ENCODE measurements around the gene NUMA1.

Gene NUMA1

DNA sequence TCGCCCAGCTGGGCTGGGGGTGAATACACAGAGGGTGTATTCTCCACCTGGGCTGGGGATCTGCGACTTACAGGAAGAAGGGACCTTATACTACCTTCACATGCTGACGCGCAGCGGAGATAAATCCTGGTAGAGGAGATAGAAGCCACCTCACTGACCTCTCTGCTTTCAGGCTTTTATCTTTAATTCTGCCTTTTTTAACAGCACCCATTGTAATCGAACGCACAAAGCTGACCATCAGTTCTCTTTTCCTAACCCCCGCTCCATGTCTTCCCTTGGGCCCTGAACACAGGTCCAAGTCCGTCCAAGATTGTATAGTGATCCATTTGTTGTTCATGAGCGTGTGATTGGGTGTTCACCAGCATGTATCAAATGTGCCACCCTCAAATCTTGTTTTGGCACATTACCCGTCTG lies 23.4 kb upstream of the NUMA1 start:
- Histone ChIP-seq H3K9me3 (ENCODE audit: control insufficient read depth, insufficient read depth, low read length) (no peaks in the 10 kb centered on the region), H3K4me3 (ENCODE audit: low read length) (peak overlapping the region; percentile 89), H3K4me2 (ENCODE audit: low read length) (peak overlapping the region; percentile 82), H3K27ac (ENCODE audit: low read depth, low read length) (peak overlapping the region; percentile 34), H3K36me3 (ENCODE audit: control insufficient read depth, low read length) (peaks cover 44% of the 10 kb centered on the region), H3K79me2 (ENCODE audit: control insufficient read depth, low read length) (peaks cover 40% of the 10 kb centered on the region), H3K4me1 (ENCODE audit: control insufficient read depth, low read length) (peaks cover 26% of the 10 kb centered on the region), H3K27me3 (ENCODE audit: control insufficient read depth, low read length) (no peaks in the 10 kb centered on the region), H3F3A (ENCODE audit: control insufficient read depth, insufficient read depth) (peaks cover 5% of the 10 kb centered on the region; the same call in 1 of the 2 replicates), H3K9me2 (replicated peaks; ENCODE audit: control insufficient read depth, low read length) (no peaks in the 10 kb centered on the region), H4K20me1 (ENCODE audit: control insufficient read depth, insufficient read depth, low read depth, low read length) (no peaks in the 10 kb centered on the region)
- TF ChIP-seq EZH2phosphoT487 (IDR thresholded peaks at IDR 0.05; ENCODE audit: borderline replicate concordance, low read length) (no peak), CTCF (IDR thresholded peaks at IDR 0.05; ENCODE audit: low read depth, low read length, poor library complexity, severe bottlenecking) (no peak)

DNA sequence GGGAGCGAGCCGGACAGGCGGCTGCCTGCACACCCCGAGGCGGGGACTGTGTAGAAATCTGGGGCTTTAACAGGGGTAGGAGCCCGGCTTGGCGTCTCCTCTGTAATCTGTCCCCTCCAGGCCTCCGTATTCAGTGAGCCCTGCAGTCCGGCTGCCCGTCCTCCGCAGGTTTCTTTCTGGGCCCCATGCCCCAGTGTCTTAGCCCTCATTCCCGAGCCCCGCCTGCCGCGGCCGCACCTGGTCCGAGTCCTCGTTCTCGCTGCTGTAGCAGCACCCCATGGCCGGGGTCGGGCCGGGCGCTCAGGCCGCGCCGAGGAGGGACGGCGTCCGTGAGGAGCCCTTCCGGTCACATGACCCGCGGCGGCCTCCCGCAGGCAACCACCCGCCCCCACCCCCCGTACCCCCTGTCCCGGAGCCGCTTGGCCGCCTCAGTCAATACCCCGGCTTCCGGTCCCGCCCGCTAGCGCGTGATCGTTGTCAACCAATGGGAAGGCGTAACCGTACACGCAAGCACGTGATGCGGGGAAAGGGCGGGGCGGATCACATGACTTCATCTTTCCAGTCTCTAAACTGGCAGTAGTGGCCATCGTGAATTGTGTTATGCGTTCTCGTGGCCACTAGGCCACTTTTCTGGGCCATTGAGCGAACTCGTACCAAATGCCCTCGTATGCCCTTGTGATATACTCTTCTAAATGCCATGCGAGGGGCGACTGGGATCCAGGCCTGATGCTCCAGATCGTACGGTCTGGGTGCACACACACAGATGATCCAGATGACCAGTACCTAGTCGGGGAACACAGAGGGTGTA lies 22.8 kb upstream of the NUMA1 start, which contains the start of gene LAMTOR1:
LAMTOR1 (minus strand) TSS at position 352 of the 808 bp plus-strand sequence; CDS start at position 279, 73 bp downstream.
- H3K36me3 ChIP-seq (ENCODE audit: control insufficient read depth, low read length): peaks cover 50% of the 10 kb centered on the region
- H3K27me3 ChIP-seq (ENCODE audit: control insufficient read depth, low read length): no peaks in the 10 kb centered on the region
- H4K20me1 ChIP-seq (ENCODE audit: control insufficient read depth, insufficient read depth, low read depth, low read length): no peaks in the 10 kb centered on the region
- H3F3A ChIP-seq (ENCODE audit: control insufficient read depth, insufficient read depth): peaks cover 5% of the 10 kb centered on the region; the same call in 1 of the 2 replicates
- H3K4me3 ChIP-seq (ENCODE audit: low read length): peak within 1 kb of the TSS; percentile 89
- H3K4me2 ChIP-seq (ENCODE audit: low read length): peak within 1 kb of the TSS; percentile 82
- peaks cover 26% of the 10 kb centered on the region for H3K4me1 ChIP-seq (ENCODE audit: control insufficient read depth, low read length)
- H3K9me3 ChIP-seq (ENCODE audit: control insufficient read depth, insufficient read depth, low read length): no peaks in the 10 kb centered on the region
- H3K9me2 ChIP-seq (replicated peaks; ENCODE audit: control insufficient read depth, low read length): no peaks in the 10 kb centered on the region
- H3K27ac ChIP-seq (ENCODE audit: low read depth, low read length): peak within 1 kb of the TSS; percentile 77
- peaks cover 40% of the 10 kb centered on the region for H3K79me2 ChIP-seq (ENCODE audit: control insufficient read depth, low read length)
- TF ChIP-seq EZH2phosphoT487 (IDR thresholded peaks at IDR 0.05; ENCODE audit: borderline replicate concordance, low read length) (no peak), CTCF (IDR thresholded peaks at IDR 0.05; ENCODE audit: low read depth, low read length, poor library complexity, severe bottlenecking) (no peak)

- Histone ChIP-seq H3F3A (ENCODE audit: control insufficient read depth, insufficient read depth) (peaks cover 5% of the 10 kb centered on the region; the same call in 1 of the 2 replicates), H4K20me1 (ENCODE audit: control insufficient read depth, insufficient read depth, low read depth, low read length) (no peaks in the 10 kb centered on the region), H3K4me1 (ENCODE audit: control insufficient read depth, low read length) (peaks cover 26% of the 10 kb centered on the region), H3K79me2 (ENCODE audit: control insufficient read depth, low read length) (peaks cover 40% of the 10 kb centered on the region), H3K36me3 (ENCODE audit: control insufficient read depth, low read length) (peaks cover 56% of the 10 kb centered on the region), H3K4me3 (ENCODE audit: low read length) (peak overlapping the region; percentile 89), H3K27ac (ENCODE audit: low read depth, low read length) (peak overlapping the region; percentile 77), H3K4me2 (ENCODE audit: low read length) (peak overlapping the region; percentile 81), H3K9me2 (replicated peaks; ENCODE audit: control insufficient read depth, low read length) (no peaks in the 10 kb centered on the region), H3K9me3 (ENCODE audit: control insufficient read depth, insufficient read depth, low read length) (no peaks in the 10 kb centered on the region), H3K27me3 (ENCODE audit: control insufficient read depth, low read length) (no peaks in the 10 kb centered on the region)
- TF ChIP-seq CTCF (IDR thresholded peaks at IDR 0.05; ENCODE audit: low read depth, low read length, poor library complexity, severe bottlenecking) (no peak), EZH2phosphoT487 (IDR thresholded peaks at IDR 0.05; ENCODE audit: borderline replicate concordance, low read length) (no peak)
Observed at GRCh38 chr11:72102631-72102945, 22.2 kb upstream of the NUMA1 start.

Data from DOHH2 (cell line).